Measurements from ENCODE around the gene CPED1. TPM values are rescaled to one million over a fixed set of nuclear protein-coding genes. Genes with fewer than 3 reads are reported as not detected.

CPED1 gene
- total RNA-seq, 4 donors from 2014 or later: 4.4 to 20.2 (median 14.0) TPM

- H3K9me3 ChIP-seq: no peaks in the 10 kb centered on the region
- no peaks in the 10 kb centered on the region for H3K36me3 ChIP-seq
- no peaks in the 10 kb centered on the region for H3K27me3 ChIP-seq
- H3K4me3 ChIP-seq: no peak overlapping the region
- TF ChIP-seq CTCF (IDR thresholded peaks at IDR 0.05) (no peak), EP300 (IDR thresholded peaks at IDR 0.05; ENCODE audit: low read depth) (no peak), POLR2A (IDR thresholded peaks at IDR 0.05) (no peak), POLR2AphosphoS5 (IDR thresholded peaks at IDR 0.05) (no peak)
- H3K4me1 ChIP-seq: peaks cover 0 to 9% (median 6%) of the 10 kb centered on the region in 4 donors
- intact Hi-C loops (cut with DNase I; ENCODE audit: low total_unique reads): no loop called here
- DNase-seq: no peak
- H3K27ac ChIP-seq: no peak overlapping the region
- in situ Hi-C loops (cut with MboI; ENCODE audit: low pct_ligation_motif_present in 1 of 4, low pct_unique_long_range_greater_than_20kb in 1 of 4, low sequenced_read_pairs in 3 of 4): no loop called here
These were observed 353.4 kb downstream of the CPED1 start for GRCh38 chr7:121341933-121342332.

GRCh38 chr7:121342631-121343030, 354.1 kb downstream of the CPED1 start:
- Histone ChIP-seq H3K4me1 (peaks cover 0 to 9% (median 6%) of the 10 kb centered on the region in 4 donors), H3K36me3 (no peaks in the 10 kb centered on the region), H3K27ac (no peak overlapping the region), H3K27me3 (no peaks in the 10 kb centered on the region), H3K4me3 (no peak overlapping the region), H3K9me3 (no peaks in the 10 kb centered on the region)
- in situ Hi-C loops (cut with MboI; ENCODE audit: low pct_ligation_motif_present in 1 of 4, low pct_unique_long_range_greater_than_20kb in 1 of 4, low sequenced_read_pairs in 3 of 4): no loop called here
- no peak for DNase-seq
- TF ChIP-seq CTCF (IDR thresholded peaks at IDR 0.05) (no peak), POLR2AphosphoS5 (IDR thresholded peaks at IDR 0.05) (no peak)
- 95 to 98% methylated on average over 4 of the region's 4 CpGs for WGBS, 2 donors (ENCODE audit: low coverage in 1 of 2)
- intact Hi-C loops (cut with DNase I; ENCODE audit: low total_unique reads): no loop called here

- in situ Hi-C loops (cut with MboI; ENCODE audit: low pct_ligation_motif_present in 1 of 4, low pct_unique_long_range_greater_than_20kb in 1 of 4, low sequenced_read_pairs in 3 of 4): no loop called here
- Histone ChIP-seq H3K27ac (peak overlapping the region in 2 of 4 donors; percentile 13 to 45), H3K4me1 (peaks cover 0 to 9% (median 6%) of the 10 kb centered on the region in 4 donors), H3K27me3 (no peaks in the 10 kb centered on the region), H3K9me3 (no peaks in the 10 kb centered on the region), H3K36me3 (no peaks in the 10 kb centered on the region), H3K4me3 (no peak overlapping the region)
- TF ChIP-seq EP300 (IDR thresholded peaks at IDR 0.05; ENCODE audit: low read depth): no peak
- TF ChIP-seq POLR2A (IDR thresholded peaks at IDR 0.05): no peak
- no peak for TF ChIP-seq POLR2AphosphoS5 (IDR thresholded peaks at IDR 0.05)
- TF ChIP-seq CTCF (IDR thresholded peaks at IDR 0.05): no peak
- 68 to 73% methylated on average over 3 of the region's 3 CpGs for WGBS, 2 donors (ENCODE audit: low coverage in 1 of 2)
- DNase-seq: no peak
- intact Hi-C loops (cut with DNase I; ENCODE audit: low total_unique reads): no loop called here
These were observed 354.8 kb downstream of the CPED1 start for GRCh38 chr7:121343302-121343701.

GRCh38 chr7:121344093-121344492, 355.6 kb downstream of the CPED1 start:
- Histone ChIP-seq H3K27me3 (no peaks in the 10 kb centered on the region), H3K27ac (peak overlapping the region in 2 of 4 donors; percentile 13 to 45), H3K36me3 (no peaks in the 10 kb centered on the region), H3K4me1 (peaks cover 0 to 9% (median 6%) of the 10 kb centered on the region in 4 donors), H3K4me3 (no peak overlapping the region), H3K9me3 (no peaks in the 10 kb centered on the region)
- intact Hi-C loops (cut with DNase I; ENCODE audit: low total_unique reads): no loop called here
- WGBS, 2 donors (ENCODE audit: low coverage in 1 of 2): 29 to 55% methylated on average over 2 of the region's 2 CpGs
- no peak for DNase-seq
- in situ Hi-C loops (cut with MboI; ENCODE audit: low pct_ligation_motif_present in 1 of 4, low pct_unique_long_range_greater_than_20kb in 1 of 4, low sequenced_read_pairs in 3 of 4): no loop called here
- TF ChIP-seq POLR2A (IDR thresholded peaks at IDR 0.05) (no peak), POLR2AphosphoS5 (IDR thresholded peaks at IDR 0.05) (peak in 1 of 3 donors; percentile 8)

GRCh38 chr7:121344497-121344896, 356.0 kb downstream of the CPED1 start:
- in situ Hi-C loops (cut with MboI; ENCODE audit: low pct_ligation_motif_present in 1 of 4, low pct_unique_long_range_greater_than_20kb in 1 of 4, low sequenced_read_pairs in 3 of 4): no loop called here
- Histone ChIP-seq H3K4me3 (no peak overlapping the region), H3K9me3 (no peaks in the 10 kb centered on the region), H3K27ac (peak overlapping the region in 2 of 4 donors; percentile 28 to 45), H3K4me1 (peaks cover 0 to 9% (median 6%) of the 10 kb centered on the region in 4 donors), H3K27me3 (no peaks in the 10 kb centered on the region), H3K36me3 (no peaks in the 10 kb centered on the region)
- WGBS, 2 donors (ENCODE audit: low coverage in 1 of 2): 43 to 67% methylated on average over 1 of the region's 1 CpG
- peak; percentile 54 for DNase-seq
- intact Hi-C loops (cut with DNase I; ENCODE audit: low total_unique reads): no loop called here
- TF ChIP-seq POLR2A (IDR thresholded peaks at IDR 0.05) (no peak), EP300 (IDR thresholded peaks at IDR 0.05; ENCODE audit: low read depth) (no peak)

Small RNA genes lying within 50 kb of the gene (small RNA-seq; reads per million reads assigned to genes)
- gene HMGN1P18 (0 reads per million in 4 donors), gene RNA5SP240 (0 reads per million in 4 donors), gene RNA5SP241 (0 reads per million in 4 donors), gene RNU6-517P (0 reads per million in 4 donors)

Other genes starting within 250 kb of the CPED1 start
- 10 to 100 TPM; 34.9 to 55.6 (median 39.5) TPM for gene TSPAN12, start 130.6 kb upstream of the CPED1 start, total RNA-seq
- 10 to 100 TPM in 3 of 4 donors, 1 to 10 TPM in 1; 1.5 to 23.6 (median 16.2) TPM for gene ING3, start 37.9 kb upstream of the CPED1 start, total RNA-seq

All from transverse colon (tissue), 4 donors.